ENCODE measurements around the gene TTL. TPM values are rescaled to one million over a fixed set of nuclear protein-coding genes. Genes with fewer than 3 reads are reported as not detected.
A peak's percentile ranks its signal among the peaks of the same experiment; 100 is the strongest.
"Not testable (repeated sequence)": the region's sequence is repeated elsewhere in the genome, so short reads cannot be mapped to it uniquely, and the experiment has no call there.

The TTL gene
- total RNA-seq, result 10 to 100 TPM; 29.2 to 29.6 TPM

- intact Hi-C loops (cut with micrococcal nuclease), result loop anchor here (5.0 to 10.0 kb wide), 2 partner anchors 63 to 101 kb away; partner anchors contain the start of genes CHCHD5 and POLR1B
- POLR2A ChIA-PET, result interaction anchor here (0.5 to 1.3 kb wide), 5 partner anchors 14 to 227 kb away, joined by 3 to 5 read pairs (median 3); partner anchors contain the start of gene ZC3H8
- CTCF ChIA-PET, result interaction anchor here (0.8 to 2.3 kb wide), 15 partner anchors 9 to 245 kb away, joined by 3 to 15 read pairs (median 5); partner anchors contain the start of genes CHCHD5 and POLR1B
- Mint-ChIP-seq H3K27ac (peak within 1 kb of the TSS; percentile 87), H3K4me1 (ENCODE audit: low read depth) (peaks cover 33% of the 10 kb centered on the region), H3K27me3 (no peaks in the 10 kb centered on the region), H3K36me3 (ENCODE audit: low read depth) (peaks cover 14% of the 10 kb centered on the region), H3K9me3 (no peaks in the 10 kb centered on the region), H3K4me3 (peak within 1 kb of the TSS; percentile 90)
- peak; percentile 80 for DNase-seq
- ATAC-seq, result peak; percentile 72
- no peak for TF ChIP-seq CTCF (IDR thresholded peaks at IDR 0.05)
Observed at GRCh38 chr2:112481528-112482233, at the start of gene TTL. TSS of gene TTL (plus strand) at chr2:112482156. CDS start at chr2:112482345, 189 bp downstream.

GRCh38 chr2:112432390-112432734 lies 49.6 kb upstream of the TTL start:
- H3K36me3 Mint-ChIP-seq (ENCODE audit: low read depth), result not testable (repeated sequence)
- peak overlapping the region; percentile 81 for H3K4me3 Mint-ChIP-seq

GRCh38 chr2:112432735-112433479 lies 49.0 kb upstream of the TTL start:
- intact Hi-C loops (cut with micrococcal nuclease), result loop anchor here (5.0 kb wide), 3 partner anchors 156 to 311 kb away; partner anchors contain the start of genes ZC3H6 and ZC3H8

More at GRCh38 chr2:112432390-112432734, 49.6 kb upstream of the TTL start:
- H3K27me3 Mint-ChIP-seq, H3K9me3 Mint-ChIP-seq, ATAC-seq, POLR2A ChIA-PET: not testable (repeated sequence)
- DNase-seq, result peak; percentile 6
- intact Hi-C loops (cut with micrococcal nuclease), result loop anchor here (5.0 kb wide), 3 partner anchors 155 to 310 kb away; partner anchors contain the start of genes ZC3H6 and ZC3H8
- Mint-ChIP-seq H3K27ac (peak overlapping the region; percentile 63), H3K4me1 (ENCODE audit: low read depth) (peaks cover 13% of the 10 kb centered on the region)
- CTCF ChIA-PET, result interaction anchor here (1.2 kb wide), 1 partner anchor 311 kb away, joined by 3 read pairs; no protein-coding TSS in a partner anchor

GRCh38 chr2:112433480-112433879 lies 48.5 kb upstream of the TTL start, which contains the start of gene RGPD8:
TSS of gene RGPD8 (minus strand) at chr2:112433645. CDS start at chr2:112433453, 192 bp downstream.
- H3K9me3 Mint-ChIP-seq; H3K36me3 Mint-ChIP-seq (ENCODE audit: low read depth); POLR2A ChIA-PET; H3K27me3 Mint-ChIP-seq: not testable (repeated sequence)
- Mint-ChIP-seq H3K27ac (peak within 1 kb of the TSS; percentile 63), H3K4me3 (peak within 1 kb of the TSS; percentile 81), H3K4me1 (ENCODE audit: low read depth) (peaks cover 13% of the 10 kb centered on the region)
- CTCF ChIA-PET, result interaction anchor here (1.2 kb wide), 1 partner anchor 173 kb away, joined by 4 read pairs; no protein-coding TSS in a partner anchor
- intact Hi-C loops (cut with micrococcal nuclease), result loop anchor here (5.0 kb wide), 3 partner anchors 156 to 311 kb away; partner anchors contain the start of genes ZC3H6 and ZC3H8
- peak; percentile 63 for TF ChIP-seq CTCF (IDR thresholded peaks at IDR 0.05)
- ATAC-seq (peak; percentile 100), DNase-seq (peak; percentile 96)

More at GRCh38 chr2:112432735-112433479, 49.0 kb upstream of the TTL start:
- CTCF ChIA-PET, result interaction anchor here (1.2 kb wide), 1 partner anchor 311 kb away, joined by 3 read pairs; no protein-coding TSS in a partner anchor
- Mint-ChIP-seq H3K27ac (peak overlapping the region; percentile 63), H3K4me3 (peak overlapping the region; percentile 81), H3K4me1 (ENCODE audit: low read depth) (peaks cover 13% of the 10 kb centered on the region)
- peak; percentile 3 for TF ChIP-seq CTCF (IDR thresholded peaks at IDR 0.05)
- DNase-seq, result peak; percentile 43
- ATAC-seq; POLR2A ChIA-PET; H3K36me3 Mint-ChIP-seq (ENCODE audit: low read depth); H3K9me3 Mint-ChIP-seq; H3K27me3 Mint-ChIP-seq: not testable (repeated sequence)

Data from activated CD8-positive, alpha-beta T cell treated with anti-CD3 and anti-CD28 coated beads for 36 hours (primary cell).